ENCODE results near the gene CHPF.

DNA sequence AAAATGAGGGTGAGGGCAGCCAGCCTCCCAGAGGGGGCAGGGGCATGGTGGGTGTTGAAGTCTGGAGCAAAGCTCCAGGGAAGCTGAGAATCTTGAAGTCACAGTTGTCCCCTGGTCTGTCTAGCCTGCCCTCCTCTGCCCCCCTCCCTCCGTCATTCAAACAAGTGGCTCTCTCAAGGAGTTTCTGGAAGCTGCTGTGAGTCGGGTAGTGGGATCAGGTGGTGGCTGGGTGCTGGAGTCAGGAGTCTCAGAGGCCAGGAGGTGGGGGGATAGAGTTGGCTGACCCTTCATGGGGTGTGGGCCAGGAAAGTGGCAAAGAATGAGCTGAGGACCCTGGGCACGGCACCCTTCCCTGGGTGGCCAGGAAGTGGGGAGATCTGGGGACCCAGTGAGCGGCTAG is 29.8 kb downstream of the CHPF start:
- TF ChIP-seq ELF4 (IDR thresholded peaks at IDR 0.05) (no peak), NFRKB (IDR thresholded peaks at IDR 0.05) (no peak), PKNOX1 (IDR thresholded peaks at IDR 0.05) (no peak)
